GM18873 (cell line): ENCODE results near the gene CD151.

Experiments used
- ATAC-seq: cut with Tn5 transposase; IDR thresholded peaks from one replicate; pipeline ENCODE4 v1.9.1; 2021; ENCODE audit warnings: mild to moderate bottlenecking, moderate library complexity, moderate number of reproducible peaks; ENCODE audit not compliant: unreplicated experiment, low FRiP score

CD151 gene

DNA sequence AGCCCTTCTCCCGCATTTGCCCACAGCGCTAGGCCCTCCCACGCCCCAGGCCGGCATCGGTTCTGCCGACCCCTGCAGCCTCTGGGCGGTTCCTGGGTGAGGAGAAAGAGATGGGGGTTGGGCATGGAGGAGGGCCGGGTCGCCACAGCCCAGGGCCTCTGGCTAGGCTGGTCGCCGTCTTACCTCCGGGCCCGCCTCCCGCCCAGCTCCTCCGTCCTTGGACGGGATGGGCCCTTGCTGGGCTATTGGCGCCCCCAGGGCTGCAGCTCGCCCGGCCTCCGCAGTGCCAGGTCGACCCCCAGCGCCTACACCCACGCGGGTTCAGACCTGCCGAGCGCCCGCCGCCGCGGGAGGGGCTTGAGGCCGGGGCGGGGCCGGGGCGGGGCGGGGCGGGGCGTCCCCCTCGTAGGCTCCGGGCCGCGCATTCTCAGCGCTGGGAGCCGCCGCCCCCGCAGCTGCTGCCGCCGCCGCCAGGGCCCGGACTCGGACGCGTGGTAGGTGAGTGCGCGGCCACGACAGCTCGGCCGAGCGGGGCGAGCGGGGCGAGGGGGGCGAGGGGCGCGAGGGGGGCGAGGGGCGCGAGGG lies at the start of gene CD151:
Gene CD151, plus strand, starts transcription at position 424 of the 585 bp plus-strand sequence. CDS start 3,118 bp downstream, outside the sequence.
- ATAC-seq: no peak

DNA sequence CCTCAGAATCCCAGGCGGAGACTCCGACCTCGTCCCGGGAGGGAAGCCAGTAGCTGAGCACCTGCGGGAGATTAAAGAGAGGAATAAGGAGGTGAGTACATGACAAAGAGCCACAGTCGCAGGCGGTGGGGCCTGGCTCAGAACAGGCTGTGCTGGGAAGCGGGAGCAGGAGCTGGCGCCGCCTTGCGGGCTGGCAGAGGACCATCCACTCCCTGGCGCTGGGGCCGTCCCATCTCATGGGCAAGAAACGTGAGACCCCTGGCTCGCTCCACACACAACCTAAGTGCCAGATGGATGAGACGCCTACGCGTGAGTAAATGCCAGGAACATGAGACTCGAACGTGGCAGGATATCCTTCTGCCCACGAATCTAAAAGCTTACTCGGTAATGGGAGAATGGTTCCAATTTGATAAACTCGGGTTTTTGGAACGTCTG lies 49.2 kb upstream of the CD151 start:
- no peak for ATAC-seq

DNA sequence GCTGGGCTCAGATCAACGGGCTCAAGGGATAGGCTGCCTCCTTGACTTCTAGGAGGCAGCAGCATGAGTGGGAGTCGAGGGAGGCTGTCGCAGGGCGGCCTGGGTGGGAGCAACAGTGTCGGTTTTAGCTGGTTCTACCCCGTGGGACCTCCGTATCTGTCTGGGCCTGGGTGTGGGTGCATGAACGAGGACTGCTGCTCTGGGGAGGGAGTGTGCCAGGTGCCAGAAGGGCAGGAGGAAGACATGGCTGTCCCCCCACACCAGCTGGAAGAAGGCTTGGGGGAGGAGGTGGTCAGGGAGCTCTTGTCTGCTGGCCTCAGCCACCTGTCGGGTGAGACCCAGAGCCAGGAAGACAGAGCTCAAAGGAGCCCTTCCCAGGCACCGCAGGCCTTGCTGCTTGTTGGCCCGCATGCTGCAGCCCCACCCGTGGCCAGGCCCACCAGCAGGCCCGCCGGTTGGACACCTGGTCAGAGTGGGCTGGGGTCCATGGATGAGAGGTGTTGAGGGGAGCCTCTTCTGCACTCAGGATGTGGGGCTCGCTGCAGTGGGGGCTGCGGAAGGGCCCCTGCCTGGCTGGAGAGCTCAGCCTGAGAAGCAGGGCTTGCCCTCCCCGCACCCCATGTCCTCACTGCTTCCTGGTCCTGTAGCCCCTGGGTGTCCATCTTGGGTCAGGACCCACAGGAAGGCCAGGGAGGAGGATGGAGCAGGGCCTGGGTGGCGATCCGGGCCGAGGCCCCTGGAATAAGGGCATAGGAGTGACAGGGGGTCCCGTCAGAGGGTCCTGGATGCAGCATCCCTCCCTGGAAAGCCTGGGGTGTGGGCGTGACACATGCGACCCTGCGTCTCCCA lies 46.3 kb upstream of the CD151 start:
- no peak for ATAC-seq

DNA sequence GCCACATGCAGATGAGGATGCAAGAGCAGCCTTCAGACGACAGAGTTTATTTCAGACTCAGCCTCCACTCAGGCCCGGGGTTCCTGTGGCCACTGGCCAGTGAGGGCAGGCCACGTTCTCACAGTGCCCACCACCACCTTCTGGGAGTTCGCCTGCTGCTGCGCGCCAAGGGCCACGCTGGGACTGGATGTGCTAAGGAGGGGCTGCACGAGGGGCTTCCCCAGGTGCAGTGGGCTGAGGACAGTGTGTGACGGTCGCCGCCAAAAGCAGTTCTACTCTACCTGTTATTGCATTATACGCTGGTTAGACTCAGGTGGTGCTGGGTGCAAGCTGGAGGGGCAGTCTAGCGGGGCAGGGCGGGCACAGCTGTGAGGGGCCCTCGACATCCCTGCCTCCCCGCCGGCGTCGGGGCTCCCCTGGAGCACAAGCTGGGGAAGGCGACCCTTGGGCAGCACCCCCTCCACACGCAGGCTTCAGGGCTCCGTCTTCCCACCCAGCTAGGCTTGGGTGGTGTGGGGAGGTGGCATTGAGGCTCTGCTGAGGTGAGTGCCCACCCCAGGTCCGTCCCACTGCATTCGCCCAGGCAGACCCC lies 45.6 kb upstream of the CD151 start:
- no peak for ATAC-seq

DNA sequence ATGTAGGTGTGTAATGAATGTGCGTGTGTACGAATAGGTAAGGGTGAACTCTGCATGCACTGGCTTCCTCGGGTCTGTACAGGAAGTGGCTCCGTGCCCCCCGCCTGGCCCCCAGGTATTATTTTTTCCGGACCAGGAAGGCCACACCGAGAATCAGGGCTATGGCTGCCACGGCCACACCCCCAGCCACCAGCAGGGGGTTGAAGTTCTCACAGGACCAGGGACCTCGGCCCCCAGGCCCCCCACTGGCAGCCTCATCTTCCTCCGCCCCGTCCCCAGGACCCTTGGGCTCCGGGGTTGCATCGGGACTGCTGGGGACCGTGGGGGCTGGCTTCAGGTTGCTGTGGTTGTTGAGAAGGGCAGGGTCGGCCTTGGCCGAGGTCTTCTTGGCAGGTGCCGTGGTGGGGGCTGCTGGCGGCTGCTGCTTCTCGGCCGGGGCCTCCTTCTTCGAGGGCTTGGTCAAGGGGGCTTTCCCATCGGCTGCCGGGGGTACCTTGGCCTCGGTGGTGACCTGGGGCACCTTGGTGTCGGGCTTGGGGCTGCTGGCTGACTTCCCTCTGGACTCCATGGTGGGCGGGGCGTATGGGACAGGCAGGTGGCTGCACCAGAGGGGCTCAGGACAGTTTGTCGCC lies 44.6 kb upstream of the CD151 start:
- no peak for ATAC-seq

DNA sequence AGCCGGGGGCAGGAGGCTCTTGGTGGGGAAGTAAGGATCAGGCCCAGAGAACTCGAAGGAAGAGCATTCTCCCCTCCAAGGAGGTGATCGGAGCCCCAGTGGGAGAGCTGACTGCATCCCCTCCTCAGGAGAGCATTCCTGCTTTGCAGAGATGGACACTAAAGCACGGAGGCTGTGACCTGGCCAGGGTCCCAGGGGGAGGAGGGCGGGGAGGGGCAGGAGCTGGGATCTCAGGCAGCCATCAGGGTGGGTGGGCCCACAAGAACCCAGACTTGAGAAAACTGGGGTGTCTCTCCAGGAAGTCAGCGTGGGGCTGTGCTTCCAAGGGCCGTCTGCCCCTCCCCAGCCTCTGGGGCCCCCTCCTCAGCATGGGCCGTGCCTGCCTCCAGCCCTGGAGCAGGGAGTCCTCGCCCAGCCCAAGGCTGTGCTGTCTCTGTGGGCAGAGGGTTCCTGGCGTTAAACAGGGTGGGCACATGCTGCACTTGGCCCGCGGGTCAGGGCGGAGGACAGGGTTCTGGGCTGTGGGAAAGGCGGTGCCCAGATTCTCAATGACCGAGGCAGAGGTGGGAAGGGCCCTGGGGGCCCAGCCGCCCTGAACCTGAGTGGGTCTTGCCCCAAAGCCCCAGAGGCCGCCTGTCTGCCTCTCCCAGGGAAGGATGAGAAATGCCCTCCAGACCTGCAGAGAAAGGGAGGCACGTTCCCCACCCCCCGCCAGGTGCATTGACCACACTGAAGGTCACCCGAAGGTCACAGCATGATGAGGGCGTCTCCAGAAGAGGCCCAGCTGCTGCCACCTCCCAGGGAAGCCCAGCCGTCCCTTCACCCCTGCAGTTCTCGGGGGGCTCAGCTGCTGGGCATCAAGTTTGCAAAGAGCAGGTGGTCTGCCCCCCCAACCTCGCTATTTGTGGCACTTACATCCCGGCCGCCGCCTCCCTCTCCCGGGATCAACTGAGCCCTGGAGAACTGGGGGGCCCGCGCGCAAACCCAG lies 43.5 kb upstream of the CD151 start:
- no peak for ATAC-seq

DNA sequence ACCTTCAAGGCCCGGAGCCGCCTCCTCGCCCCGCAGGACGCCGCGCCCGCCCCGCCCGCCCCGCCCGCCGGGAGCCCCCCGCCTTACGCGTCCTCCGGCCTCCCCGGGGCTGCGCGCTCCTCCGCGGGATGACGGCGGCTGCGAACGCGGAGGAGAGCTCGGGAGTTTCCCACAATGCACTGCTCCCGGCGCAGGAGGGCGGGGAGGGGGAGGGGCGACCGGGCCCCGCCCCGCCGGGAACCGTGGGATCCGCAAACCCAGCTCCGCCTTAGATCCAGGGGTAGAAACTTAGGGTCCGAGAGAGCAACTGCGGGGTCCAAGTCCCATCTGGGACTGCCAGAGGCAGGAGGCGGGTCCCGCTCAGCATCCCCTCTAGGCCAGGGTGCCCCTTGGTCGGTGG lies 42.8 kb upstream of the CD151 start, which contains the start of gene CEND1:
Gene CEND1, minus strand, starts transcription at position 148 of the 400 bp plus-strand sequence. CDS start 1,514 bp downstream, outside the sequence.
- ATAC-seq: no peak

DNA sequence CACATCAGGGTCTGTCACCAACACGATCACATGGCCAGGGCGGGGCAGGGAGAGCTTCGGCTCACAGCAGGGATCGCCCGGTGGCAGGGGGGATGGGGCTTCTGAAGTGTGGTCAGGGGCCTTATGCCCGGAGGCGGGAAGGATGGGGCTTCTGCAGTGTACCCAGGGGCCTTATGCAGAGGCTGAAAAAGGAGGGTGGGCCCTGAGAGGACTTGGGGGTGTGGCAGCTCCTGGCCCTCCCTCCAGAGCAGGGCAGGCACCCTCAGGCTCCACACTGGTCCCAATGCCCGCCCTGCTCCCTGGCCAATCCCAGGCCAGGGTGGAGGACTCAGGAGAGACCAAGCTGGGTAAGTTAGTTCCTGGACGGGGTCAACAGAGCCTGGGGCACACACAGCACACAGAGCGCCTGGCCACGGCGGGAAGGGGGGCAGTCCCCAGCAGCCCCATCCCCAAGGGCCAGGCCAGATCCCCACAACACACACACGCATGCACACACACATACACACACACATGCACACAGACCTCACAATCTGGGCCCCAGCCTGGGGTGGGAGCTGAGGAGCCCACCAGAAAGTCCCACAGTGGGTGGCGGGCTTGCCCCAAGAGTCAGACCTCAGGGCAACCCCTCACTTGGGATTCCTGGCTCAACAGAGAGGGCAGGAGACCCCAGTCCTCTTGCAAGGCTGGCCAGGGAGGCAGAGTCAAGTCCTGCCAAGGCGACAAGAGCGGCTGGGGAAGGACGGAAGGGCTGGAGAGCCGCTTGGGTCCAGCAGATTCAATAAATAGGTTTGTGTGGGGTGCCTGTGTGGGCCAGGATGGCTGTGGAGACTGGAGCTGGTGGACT lies 41.8 kb upstream of the CD151 start:
- no peak for ATAC-seq

DNA sequence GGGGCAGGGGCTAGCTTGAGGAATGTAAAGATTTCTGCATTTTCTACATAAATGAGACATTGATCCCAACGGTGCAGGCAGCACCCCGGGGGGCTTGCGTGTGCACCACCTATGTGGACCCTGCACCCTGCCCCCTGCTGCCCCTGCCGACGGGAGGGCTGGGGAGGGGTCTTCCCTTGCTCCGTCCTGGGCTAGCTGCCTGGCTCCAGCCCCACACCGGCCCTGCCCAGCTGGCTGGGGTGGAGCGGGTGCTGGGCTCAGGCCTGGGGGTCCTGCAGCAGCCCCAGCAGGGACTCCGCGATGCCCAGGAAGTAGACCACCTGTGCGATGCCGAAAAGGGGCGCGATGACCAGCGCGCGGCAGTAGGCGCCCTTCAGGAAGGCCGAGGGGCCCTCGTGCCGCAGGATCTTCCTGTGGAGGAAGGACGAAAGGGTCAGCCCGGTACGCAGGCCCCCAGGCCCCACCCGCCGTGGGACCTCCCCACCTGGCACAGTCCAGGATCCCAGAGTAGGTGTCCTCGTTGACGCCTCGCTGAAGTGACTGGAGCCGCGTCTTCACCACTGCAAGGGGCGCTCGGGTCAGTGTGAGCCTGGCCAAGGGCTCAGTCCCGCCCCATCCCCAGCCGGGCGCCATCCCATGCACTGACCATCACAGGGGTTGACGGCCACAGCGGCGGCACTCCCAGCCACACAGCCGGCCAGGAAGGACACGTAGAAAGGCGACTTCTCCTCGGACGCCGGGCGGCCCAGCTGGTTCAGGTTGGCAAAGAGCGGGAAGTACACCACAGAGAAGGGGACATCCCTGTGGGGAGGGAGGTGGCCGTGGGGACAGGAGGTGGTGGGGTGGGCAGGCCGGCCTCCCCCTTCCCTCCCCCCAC lies 40.9 kb upstream of the CD151 start:
- no peak for ATAC-seq

DNA sequence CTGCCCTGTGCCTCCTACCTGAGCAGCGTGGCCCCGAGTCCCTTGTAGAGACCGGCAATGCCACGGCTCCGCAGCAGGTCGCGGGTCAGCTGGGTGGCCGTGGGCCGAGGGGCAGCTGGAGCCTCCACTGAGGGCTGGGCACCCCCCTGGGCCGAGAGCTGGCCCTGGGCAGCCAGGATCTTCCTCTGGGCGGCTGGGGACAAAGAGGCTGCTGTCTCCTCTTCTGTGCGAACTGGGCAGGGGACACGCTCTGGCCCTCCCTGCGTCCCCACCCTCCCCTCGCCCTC lies 40.3 kb upstream of the CD151 start:
- ATAC-seq: no peak

DNA sequence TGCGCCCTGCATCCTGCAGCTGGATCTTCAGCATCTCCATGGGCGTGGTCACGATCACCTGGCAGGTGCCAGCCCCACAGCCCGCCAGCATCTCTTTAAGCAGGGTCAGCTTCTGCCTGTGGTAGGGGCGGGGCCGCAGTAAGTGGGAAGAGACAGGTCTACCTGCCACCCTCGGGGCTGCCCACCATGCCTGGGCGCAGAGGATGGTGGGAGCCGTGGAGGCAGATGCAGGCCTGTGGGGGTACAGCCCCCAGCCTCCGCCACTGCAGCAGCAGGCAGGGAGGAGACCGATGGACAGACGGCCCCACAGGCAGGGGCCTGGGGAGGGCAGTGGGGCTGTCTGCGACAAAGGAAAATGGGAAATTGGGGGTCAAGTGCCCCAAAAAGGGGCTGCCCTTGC lies 39.9 kb upstream of the CD151 start:
- no peak for ATAC-seq

DNA sequence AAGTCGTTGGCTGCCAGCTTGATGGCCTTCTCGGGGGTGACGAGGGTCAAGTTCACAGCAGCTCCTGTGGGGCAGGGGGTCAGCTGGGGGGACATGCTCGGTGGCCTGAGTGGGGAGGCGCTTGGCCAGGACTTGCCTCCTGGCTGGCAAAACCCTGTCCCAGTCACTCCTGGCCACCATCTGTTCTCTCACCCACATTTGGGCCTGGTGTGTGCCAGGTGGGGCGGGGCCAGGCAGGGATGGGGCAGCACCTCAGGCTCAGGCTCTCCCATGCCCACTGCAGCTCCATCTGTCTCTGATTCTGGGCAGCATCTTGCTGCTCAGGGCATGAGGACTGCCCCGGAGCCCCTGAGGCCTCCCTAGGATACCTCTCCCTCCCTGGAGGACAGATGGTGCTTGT lies 39.2 kb upstream of the CD151 start:
- ATAC-seq: no peak

DNA sequence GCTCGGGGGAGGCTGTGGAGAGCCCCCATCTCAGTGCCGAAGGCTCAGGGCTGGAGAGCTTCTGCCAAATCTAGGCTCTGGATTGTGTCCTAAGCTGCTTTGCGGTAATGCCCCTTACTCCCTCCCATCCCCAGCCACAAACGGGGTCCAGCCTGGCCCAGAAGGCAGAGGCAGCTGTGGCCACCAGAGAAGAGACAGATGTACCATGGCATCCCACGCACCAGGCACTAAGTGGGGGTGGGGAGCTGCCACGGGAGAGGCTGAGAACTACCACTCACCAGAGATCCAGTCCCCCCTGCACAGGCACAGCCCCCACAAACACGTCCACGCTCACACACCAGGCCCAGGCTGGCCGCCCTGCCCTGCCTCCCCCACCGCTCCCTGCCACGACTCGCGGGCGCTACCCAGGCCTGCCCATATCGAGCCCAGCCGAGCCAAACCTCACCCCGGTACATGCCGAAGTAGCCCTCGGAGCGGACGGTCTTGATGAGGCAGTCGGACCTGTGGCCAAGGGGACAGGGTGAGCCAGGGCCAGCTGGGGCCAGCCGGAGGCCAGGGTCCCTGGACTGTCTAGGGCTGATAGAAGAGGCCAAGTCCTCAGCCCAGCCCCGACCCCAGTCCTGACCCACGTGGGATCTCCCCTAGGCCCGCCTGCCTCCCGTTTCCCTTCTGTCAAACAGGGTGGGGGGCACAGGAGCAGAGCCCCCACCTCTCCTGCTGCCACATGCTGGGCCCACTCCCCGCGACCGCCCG lies 38.6 kb upstream of the CD151 start:
- no peak for ATAC-seq

DNA sequence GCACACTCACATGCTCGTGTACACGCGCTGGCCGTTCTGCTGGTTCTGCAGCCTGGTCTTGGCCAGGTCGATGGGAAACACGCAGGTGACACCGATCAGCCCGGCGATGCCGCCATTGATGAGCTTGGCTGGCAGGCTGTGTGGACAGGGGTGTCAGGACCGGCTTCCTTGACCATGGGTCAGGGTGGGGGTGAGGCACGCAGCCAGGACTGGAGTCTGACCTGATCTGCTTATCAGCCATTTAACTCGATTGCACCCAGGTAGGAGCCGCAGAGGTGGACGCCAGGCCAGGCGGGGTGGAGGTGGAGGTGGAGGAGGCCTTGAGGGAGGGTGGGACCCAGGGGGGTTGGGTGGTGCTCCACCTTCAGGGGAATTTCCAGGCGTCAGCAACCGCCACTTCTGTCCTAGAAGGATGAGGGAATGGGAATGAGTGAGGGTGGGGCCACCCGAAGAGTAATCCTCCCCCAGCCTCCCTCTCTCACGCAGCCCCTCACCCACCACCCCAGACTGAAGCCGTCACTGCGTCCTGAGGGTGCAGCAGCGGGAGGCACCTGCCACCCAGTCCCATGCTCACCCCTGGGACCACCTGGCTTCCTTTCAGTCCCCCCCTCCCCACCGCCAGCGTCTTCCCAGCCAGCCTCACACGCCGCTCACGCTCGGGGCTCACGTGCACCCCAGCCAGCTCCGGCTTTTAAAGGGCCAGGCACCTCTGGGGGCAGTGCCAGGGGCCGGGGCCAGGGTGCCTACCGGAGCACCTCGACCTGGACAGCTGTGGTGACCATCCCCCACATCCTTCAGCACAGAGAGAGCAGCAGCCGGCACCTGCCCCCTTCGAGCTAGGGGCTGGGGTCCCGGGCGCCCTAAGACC lies 37.8 kb upstream of the CD151 start:
- no peak for ATAC-seq

DNA sequence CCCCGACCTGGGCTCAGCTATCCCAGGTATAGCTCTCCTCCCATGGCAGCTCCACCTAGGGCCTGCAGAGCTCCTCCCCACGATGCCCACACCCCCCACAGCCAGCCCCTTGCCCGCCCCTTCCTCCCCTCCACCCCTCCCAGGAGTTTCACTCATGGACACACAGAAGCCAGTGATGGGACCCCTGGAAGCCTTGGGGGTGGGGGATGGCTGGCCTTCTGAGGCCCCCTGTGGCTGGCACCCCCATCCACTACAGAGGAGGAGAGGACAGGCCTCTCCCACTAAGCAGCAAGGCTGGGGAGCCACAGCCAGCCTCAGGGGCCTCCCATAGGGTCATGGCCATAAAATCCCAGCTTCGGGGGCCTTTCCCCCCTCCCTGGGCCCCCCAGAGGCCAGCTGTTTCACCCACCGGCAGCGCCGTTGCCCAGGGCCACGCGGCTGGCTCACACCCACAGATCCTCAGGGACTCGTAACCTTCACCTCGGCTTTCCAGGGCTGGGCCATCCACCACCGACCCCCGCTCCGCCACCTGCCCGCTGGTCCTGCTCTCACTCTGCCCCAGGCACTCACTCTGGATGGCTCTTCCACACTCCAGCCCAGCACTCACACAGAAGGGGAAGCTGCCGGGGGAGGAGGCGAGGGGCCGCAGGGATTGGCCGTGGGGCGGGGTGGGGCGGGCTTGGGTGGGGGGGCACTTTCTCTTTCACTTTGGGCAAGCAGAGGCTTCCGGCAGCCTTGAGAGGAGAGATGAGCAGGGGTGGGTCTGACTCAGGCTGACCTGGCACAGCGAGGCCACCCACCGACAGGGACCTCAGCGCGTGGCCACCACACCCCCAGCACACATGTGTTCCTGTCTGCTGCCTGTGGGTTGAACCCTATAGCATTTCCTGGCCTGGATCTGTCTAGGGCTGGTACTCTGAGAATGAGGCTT lies 36.9 kb upstream of the CD151 start:
- no peak for ATAC-seq
